Diencephalon (tissue), 1 donor: Measurements from ENCODE around the gene PADI4. TPM values are rescaled to one million over a fixed set of nuclear protein-coding genes. Genes with fewer than 3 reads are reported as not detected.

Experiments
- small RNA-seq: library from RNA; depleted of rRNA; stranded (forward); fragments of <200 nt; gene quantifications from one replicate; pipeline ENCODE3, GENCODE V24; 2014
- total RNA-seq: library from RNA; depleted of rRNA; stranded (reverse); fragments of >200 nt; gene quantifications from one replicate; pipeline ENCODE4 v1.2.3, GENCODE V29; 2014

Gene PADI4, protein sequence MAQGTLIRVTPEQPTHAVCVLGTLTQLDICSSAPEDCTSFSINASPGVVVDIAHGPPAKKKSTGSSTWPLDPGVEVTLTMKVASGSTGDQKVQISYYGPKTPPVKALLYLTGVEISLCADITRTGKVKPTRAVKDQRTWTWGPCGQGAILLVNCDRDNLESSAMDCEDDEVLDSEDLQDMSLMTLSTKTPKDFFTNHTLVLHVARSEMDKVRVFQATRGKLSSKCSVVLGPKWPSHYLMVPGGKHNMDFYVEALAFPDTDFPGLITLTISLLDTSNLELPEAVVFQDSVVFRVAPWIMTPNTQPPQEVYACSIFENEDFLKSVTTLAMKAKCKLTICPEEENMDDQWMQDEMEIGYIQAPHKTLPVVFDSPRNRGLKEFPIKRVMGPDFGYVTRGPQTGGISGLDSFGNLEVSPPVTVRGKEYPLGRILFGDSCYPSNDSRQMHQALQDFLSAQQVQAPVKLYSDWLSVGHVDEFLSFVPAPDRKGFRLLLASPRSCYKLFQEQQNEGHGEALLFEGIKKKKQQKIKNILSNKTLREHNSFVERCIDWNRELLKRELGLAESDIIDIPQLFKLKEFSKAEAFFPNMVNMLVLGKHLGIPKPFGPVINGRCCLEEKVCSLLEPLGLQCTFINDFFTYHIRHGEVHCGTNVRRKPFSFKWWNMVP
- 0.23 TPM for total RNA-seq

GRCh38 chr1:17307946-17308345, at the start of gene PADI4:
Gene PADI4 (plus strand): TSS chr1:17308197. CDS start chr1:17308223, 26 bp downstream.

DNA sequence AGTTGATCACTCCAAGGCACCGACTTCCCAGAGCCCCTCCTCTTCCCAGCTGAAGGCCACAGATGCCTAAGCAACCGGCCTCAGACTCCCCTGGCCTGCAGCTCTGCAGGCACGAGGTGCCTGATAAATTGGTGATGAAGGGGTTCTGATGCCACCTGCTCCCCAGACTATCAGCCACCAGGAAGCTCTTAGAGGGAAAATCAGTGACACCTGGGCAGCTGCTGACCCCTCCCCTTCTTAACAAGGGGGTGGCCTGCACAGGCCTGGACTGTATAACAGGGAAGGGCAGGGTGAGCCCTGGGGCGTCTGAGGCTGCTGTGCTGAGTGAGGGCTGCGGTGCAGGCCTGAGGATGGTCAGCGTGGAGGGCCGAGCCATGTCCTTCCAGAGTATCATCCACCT, 63.9 kb downstream of the PADI4 start, which contains the start of gene PADI6:
TSS of gene PADI6 (plus strand) at position 301 of the 400 bp plus-strand sequence. CDS start at position 351, 50 bp downstream.

Small RNA genes lying within 50 kb of the gene (small RNA-seq; reads per million reads assigned to genes)
- gene MIR3972, result not detected

Other genes starting within 250 kb of the PADI4 start
- gene PADI2, start 188.7 kb upstream of the PADI4 start, total RNA-seq, result 3.5 TPM
- gene PADI1, start 103.1 kb upstream of the PADI4 start, total RNA-seq, result 0.92 TPM
- not detected for gene PADI3, start 59.1 kb upstream of the PADI4 start, total RNA-seq
- gene PADI6, start 64.0 kb downstream of the PADI4 start, total RNA-seq, result not detected
- 31.6 TPM for gene RCC2, start 131.5 kb downstream of the PADI4 start, total RNA-seq
- gene ARHGEF10L, start 231.5 kb downstream of the PADI4 start, total RNA-seq, result 29.5 TPM